Glutamatergic neuron (in vitro differentiated cells): ENCODE data around the gene TNS1. TPM values are rescaled to one million over a fixed set of nuclear protein-coding genes. Genes with fewer than 3 reads are reported as not detected.

Source experiments
- DNase-seq: peaks from one replicate; pipeline ENCODE4 v3.0.0; 2022
- H3K27ac Mint-ChIP-seq: one replicate; pipeline ENCODE4 v1.8.0; 2020; ENCODE audit warnings: mild to moderate bottlenecking, mixed read lengths, inconsistent platforms; ENCODE audit not compliant: unreplicated experiment
- H3K27me3 Mint-ChIP-seq: one replicate; pipeline ENCODE4 v1.8.0; 2020; ENCODE audit warnings: mild to moderate bottlenecking, moderate library complexity, mixed read lengths, inconsistent platforms; ENCODE audit not compliant: unreplicated experiment
- H3K36me3 Mint-ChIP-seq: one replicate; pipeline ENCODE4 v1.8.0; 2020; ENCODE audit warnings: mild to moderate bottlenecking, mixed read lengths, inconsistent platforms; ENCODE audit not compliant: unreplicated experiment
- H3K4me1 Mint-ChIP-seq: one replicate; pipeline ENCODE4 v1.8.0; 2020; ENCODE audit warnings: mild to moderate bottlenecking, low read depth, mixed read lengths, inconsistent platforms; ENCODE audit not compliant: unreplicated experiment
- H3K4me3 Mint-ChIP-seq: one replicate; pipeline ENCODE4 v1.8.0; 2020; ENCODE audit warnings: mild to moderate bottlenecking, mixed read lengths, inconsistent platforms; ENCODE audit not compliant: unreplicated experiment
- H3K9me3 Mint-ChIP-seq: one replicate; pipeline ENCODE4 v1.8.0; 2020; ENCODE audit warnings: mild to moderate bottlenecking, moderate library complexity, mixed read lengths, inconsistent platforms; ENCODE audit not compliant: unreplicated experiment
- total RNA-seq: library from RNA; stranded (reverse); fragmentation: NEBNext Ultra II Directional; extraction: Animal tissue kit (Norgen Biotek cat#: 25700); gene quantifications from one replicate; pipeline ENCODE4 v1.2.1, GENCODE V29; 2021; ENCODE audit not compliant: unreplicated experiment
- TF ChIP-seq, protein P1 (sequence below): fragments of 200-600 bp; sonication (generic); IDR thresholded peaks from one replicate; pipeline ENCODE4 v1.5.0; 2021; ENCODE audit not compliant: partially characterized antibody, unreplicated experiment

The TNS1 gene
- total RNA-seq, 1 donor from 2014 or later, result 3.2 TPM

- Mint-ChIP-seq H3K9me3 (no peaks in the 10 kb centered on the region), H3K36me3 (no peaks in the 10 kb centered on the region), H3K27ac (no peak overlapping the region), H3K27me3 (no peaks in the 10 kb centered on the region), H3K4me1 (no peaks in the 10 kb centered on the region), H3K4me3 (no peak overlapping the region)
- DNase-seq, result no peak
- TF ChIP-seq, protein P1, sequence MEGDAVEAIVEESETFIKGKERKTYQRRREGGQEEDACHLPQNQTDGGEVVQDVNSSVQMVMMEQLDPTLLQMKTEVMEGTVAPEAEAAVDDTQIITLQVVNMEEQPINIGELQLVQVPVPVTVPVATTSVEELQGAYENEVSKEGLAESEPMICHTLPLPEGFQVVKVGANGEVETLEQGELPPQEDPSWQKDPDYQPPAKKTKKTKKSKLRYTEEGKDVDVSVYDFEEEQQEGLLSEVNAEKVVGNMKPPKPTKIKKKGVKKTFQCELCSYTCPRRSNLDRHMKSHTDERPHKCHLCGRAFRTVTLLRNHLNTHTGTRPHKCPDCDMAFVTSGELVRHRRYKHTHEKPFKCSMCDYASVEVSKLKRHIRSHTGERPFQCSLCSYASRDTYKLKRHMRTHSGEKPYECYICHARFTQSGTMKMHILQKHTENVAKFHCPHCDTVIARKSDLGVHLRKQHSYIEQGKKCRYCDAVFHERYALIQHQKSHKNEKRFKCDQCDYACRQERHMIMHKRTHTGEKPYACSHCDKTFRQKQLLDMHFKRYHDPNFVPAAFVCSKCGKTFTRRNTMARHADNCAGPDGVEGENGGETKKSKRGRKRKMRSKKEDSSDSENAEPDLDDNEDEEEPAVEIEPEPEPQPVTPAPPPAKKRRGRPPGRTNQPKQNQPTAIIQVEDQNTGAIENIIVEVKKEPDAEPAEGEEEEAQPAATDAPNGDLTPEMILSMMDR, result no peak
Observed at GRCh38 chr2:218043701-218044109, 40.9 kb upstream of the TNS1 start.

DNA sequence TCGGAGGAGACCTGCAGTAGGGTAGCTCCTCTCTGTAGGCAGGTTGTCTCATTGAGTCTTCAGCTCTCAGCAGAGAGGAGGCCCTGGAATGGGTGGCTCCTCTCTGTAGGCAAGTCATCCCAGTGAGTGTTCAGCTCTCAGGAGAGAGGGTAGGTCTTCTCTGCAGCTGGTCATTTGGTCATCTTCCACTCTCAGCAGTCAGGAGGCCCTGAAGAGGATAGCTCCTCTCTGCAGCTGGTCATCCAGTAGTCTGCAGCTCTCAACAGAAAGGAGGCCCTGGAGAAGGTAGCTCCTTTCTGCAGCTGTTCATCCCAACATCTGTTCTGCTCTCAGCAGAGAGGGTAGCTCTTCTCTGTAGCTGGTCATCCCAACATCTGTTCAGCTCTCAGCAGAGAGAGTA lies 40.3 kb upstream of the TNS1 start:
- Mint-ChIP-seq H3K27me3 (no peaks in the 10 kb centered on the region), H3K27ac (no peak overlapping the region), H3K4me1 (no peaks in the 10 kb centered on the region), H3K36me3 (no peaks in the 10 kb centered on the region), H3K9me3 (no peaks in the 10 kb centered on the region), H3K4me3 (no peak overlapping the region)
- TF ChIP-seq, protein P1, result no peak
- no peak for DNase-seq

DNA sequence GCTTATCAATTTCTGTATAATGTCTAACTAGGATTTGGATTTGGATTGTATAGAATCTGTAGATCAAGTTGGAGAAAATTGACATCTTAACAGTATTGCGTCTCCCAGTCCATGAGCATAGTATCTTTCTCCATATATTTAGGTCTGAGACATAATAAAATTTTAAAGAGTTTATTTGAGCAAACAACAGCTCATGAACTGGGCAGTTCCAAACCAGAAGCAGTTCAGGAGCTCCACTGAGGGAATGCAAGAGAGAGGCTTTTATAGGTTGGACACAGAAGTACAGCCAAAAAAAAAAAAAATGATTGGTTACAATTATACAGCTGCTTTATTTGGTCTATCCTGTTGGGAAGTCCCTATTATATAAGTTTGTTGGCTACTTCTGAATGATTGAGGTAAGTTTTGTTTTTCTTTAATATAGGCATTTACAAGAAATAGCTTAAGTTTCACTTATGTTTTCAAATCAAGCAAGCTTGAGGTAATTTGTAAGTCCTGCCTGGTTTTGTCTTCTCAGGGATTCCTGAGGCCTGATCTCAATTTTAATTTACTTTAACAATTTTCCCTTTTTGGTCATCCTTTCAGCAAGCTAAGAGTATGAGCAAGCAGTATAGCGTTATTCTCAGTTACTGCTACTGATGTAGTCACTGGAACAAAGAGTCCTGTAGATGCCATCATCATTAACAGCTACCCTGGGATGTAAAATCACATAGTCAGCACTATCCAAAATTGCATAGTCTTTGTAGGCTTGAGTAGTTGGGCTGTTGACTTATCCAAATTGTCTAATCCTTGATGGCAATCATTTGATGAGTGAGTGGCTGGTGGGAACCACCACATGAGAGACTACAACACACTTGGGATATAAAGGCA lies 38.7 kb upstream of the TNS1 start:
- DNase-seq, result no peak
- H3K27me3 Mint-ChIP-seq, result no peaks in the 10 kb centered on the region
- TF ChIP-seq, protein P1, result no peak
- H3K4me1 Mint-ChIP-seq, result no peaks in the 10 kb centered on the region
- no peaks in the 10 kb centered on the region for H3K36me3 Mint-ChIP-seq
- no peaks in the 10 kb centered on the region for H3K9me3 Mint-ChIP-seq
- no peak overlapping the region for H3K27ac Mint-ChIP-seq
- no peak overlapping the region for H3K4me3 Mint-ChIP-seq

GRCh38 chr2:218040883-218041282 lies 38.1 kb upstream of the TNS1 start:
- TF ChIP-seq, protein P1, result no peak
- Mint-ChIP-seq H3K27me3 (no peaks in the 10 kb centered on the region), H3K4me1 (no peaks in the 10 kb centered on the region), H3K4me3 (no peak overlapping the region), H3K36me3 (no peaks in the 10 kb centered on the region), H3K27ac (no peak overlapping the region), H3K9me3 (no peaks in the 10 kb centered on the region)
- DNase-seq, result no peak

DNA sequence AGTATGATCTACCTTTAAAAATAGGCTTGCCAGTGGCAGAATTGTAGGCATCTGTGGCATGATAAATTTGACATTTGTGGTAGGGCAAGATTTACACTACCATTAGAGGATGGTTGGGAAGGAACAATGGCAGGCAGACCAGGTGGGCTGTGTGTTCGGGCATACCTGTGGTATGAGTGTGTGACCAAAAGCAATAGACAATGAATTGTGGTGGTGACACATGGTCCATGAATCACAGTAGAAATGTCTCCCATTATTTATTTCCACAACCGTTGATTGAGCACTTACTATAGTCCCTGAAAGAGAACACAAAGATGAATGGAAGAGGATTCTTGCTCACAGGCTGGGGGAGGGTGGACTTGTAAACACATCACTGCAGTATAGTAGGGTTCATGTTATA lies 36.4 kb upstream of the TNS1 start:
- Mint-ChIP-seq H3K4me3 (no peak overlapping the region), H3K27me3 (no peaks in the 10 kb centered on the region), H3K4me1 (no peaks in the 10 kb centered on the region), H3K27ac (no peak overlapping the region), H3K36me3 (no peaks in the 10 kb centered on the region), H3K9me3 (no peaks in the 10 kb centered on the region)
- DNase-seq, result no peak
- TF ChIP-seq, protein P1, result no peak
